Glomerular endothelial cell (primary cell): ENCODE results near the gene DNAJA2. TPM values are rescaled to one million over a fixed set of nuclear protein-coding genes. Genes with fewer than 3 reads are reported as not detected.
"Not testable (repeated sequence)": the region's sequence is repeated elsewhere in the genome, so short reads cannot be mapped to it uniquely, and the experiment has no call there.

Experiments used
- DNase-seq: peaks from one replicate; pipeline ENCODE4 v3.0.0-alpha.2; 2011; ENCODE audit warnings: low read depth, low spot score; ENCODE audit errors: extremely low read depth
- total RNA-seq: library from RNA; depleted of rRNA; stranded (reverse); fragments of >200 nt; gene quantifications from 2 replicates; pipeline ENCODE4 v1.2.3, GENCODE V29; 2015

DNAJA2 gene
- 47.0 and 59.0 TPM in 2 replicates for total RNA-seq

- DNase-seq: peak; percentile 22
Observed at GRCh38 chr16:46973207-46973995, at the start of gene DNAJA2. Gene DNAJA2, minus strand, starts transcription at chr16:46973674. Its CDS starts 102 bp downstream, at chr16:46973572.

GRCh38 chr16:47019568-47019967 lies 46.1 kb upstream of the DNAJA2 start:
- no peak for DNase-seq

GRCh38 chr16:47018223-47018891 lies 44.9 kb upstream of the DNAJA2 start:
- no peak for DNase-seq

GRCh38 chr16:47017636-47018035 lies 44.2 kb upstream of the DNAJA2 start:
- no peak for DNase-seq

GRCh38 chr16:47016700-47017133 lies 43.2 kb upstream of the DNAJA2 start:
- no peak for DNase-seq

GRCh38 chr16:47013910-47014309 lies 40.4 kb upstream of the DNAJA2 start:
- no peak for DNase-seq

- no peak for DNase-seq
Observed at GRCh38 chr16:47013172-47013571, 39.7 kb upstream of the DNAJA2 start.

- DNase-seq: not testable (repeated sequence)
Observed at GRCh38 chr16:47010812-47011211, 37.3 kb upstream of the DNAJA2 start.

GRCh38 chr16:47008612-47009011 lies 35.1 kb upstream of the DNAJA2 start:
- no peak for DNase-seq

- no peak for DNase-seq
Observed at GRCh38 chr16:47008174-47008573, 34.7 kb upstream of the DNAJA2 start.

GRCh38 chr16:47004652-47005051 lies 31.2 kb upstream of the DNAJA2 start:
- DNase-seq: no peak

GRCh38 chr16:47000066-47000465 lies 26.6 kb upstream of the DNAJA2 start:
- DNase-seq: not testable (repeated sequence)

- DNase-seq: no peak
Observed at GRCh38 chr16:46997844-46998243, 24.4 kb upstream of the DNAJA2 start.

- no peak for DNase-seq
Observed at GRCh38 chr16:46996952-46997458, 23.5 kb upstream of the DNAJA2 start.

- no peak for DNase-seq
Observed at GRCh38 chr16:46996391-46996790, 22.9 kb upstream of the DNAJA2 start.

GRCh38 chr16:46991729-46992704 lies 18.5 kb upstream of the DNAJA2 start:
- DNase-seq: no peak

- DNase-seq: no peak
Observed at GRCh38 chr16:46986896-46987295, 13.4 kb upstream of the DNAJA2 start.

GRCh38 chr16:46986438-46986837 lies 13.0 kb upstream of the DNAJA2 start:
- no peak for DNase-seq

GRCh38 chr16:46982335-46982734 lies 8.9 kb upstream of the DNAJA2 start:
- DNase-seq: no peak

GRCh38 chr16:46980926-46981325 lies 7.5 kb upstream of the DNAJA2 start:
- no peak for DNase-seq

- DNase-seq: no peak
Observed at GRCh38 chr16:46976550-46976949, 3.1 kb upstream of the DNAJA2 start.
